HEK293 (cell line): Measurements from ENCODE around the gene EFCAB6.
A peak's percentile ranks its signal among the peaks of the same experiment; 100 is the strongest.

Source experiments
- CTCF ChIA-PET: fragments of 350-600 bp; formaldehyde crosslinking; extraction: SDS; loops from one replicate; lab custom pipeline; 2021; ENCODE audit warnings: antibody characterized with exemption; lab: Yijun Ruan, JAX
- POLR2A ChIA-PET: fragments of 300-600 bp; formaldehyde crosslinking; extraction: SDS; loops from one replicate; lab custom pipeline; 2020; ENCODE audit warnings: antibody characterized with exemption, inconsistent platforms; lab: Yijun Ruan, JAX
- H3K27ac ChIP-seq: fragments of 200-500 bp; sonication (Bioruptor generic); 2 replicates; pipeline ENCODE4 v1.5.1; 2014; ENCODE audit warnings: low read depth, low read length, control low read depth, inconsistent platforms; ENCODE audit errors: extremely low read depth
- H3K36me3 ChIP-seq, 2 experiments: fragments of 200-500 bp in 1 of 2; sonication (Bioruptor generic) in 1 of 2; 1 replicate in 1 of 2; 2 replicates in 1 of 2; pipeline ENCODE4 v1.5.1; 2014 to 2017; ENCODE audit warnings: inconsistent platforms in 2 of 2, low read length in 2 of 2; ENCODE audit not compliant: control insufficient read depth in 2 of 2, insufficient read depth in 1 of 2
- H3K4me1 ChIP-seq: fragments of 200-500 bp; sonication (Bioruptor generic); 2 replicates; pipeline ENCODE4 v1.5.1; 2014; ENCODE audit warnings: mild to moderate bottlenecking, low read length, inconsistent platforms; ENCODE audit not compliant: control insufficient read depth, insufficient read depth
- H3K4me3 ChIP-seq: 2 replicates; pipeline ENCODE4 v1.5.1; 2011; ENCODE audit warnings: low read depth, mild to moderate bottlenecking, control low read depth, low read length, moderate library complexity
- H3K9me3 ChIP-seq: fragments of 200-500 bp; sonication (Bioruptor generic); 2 replicates; pipeline ENCODE4 v1.5.1; 2014; ENCODE audit warnings: low read depth, low read length, inconsistent platforms; ENCODE audit not compliant: control insufficient read depth, insufficient read depth
- BCL6B ChIP-seq: fragments of 450-650 bp; formaldehyde crosslinking; IDR thresholded peaks from 2 replicates; pipeline ENCODE4 v1.5.1; 2017; ENCODE audit warnings: missing biosample characterization, missing genetic modification characterization
- EGR2 ChIP-seq: fragments of 450-650 bp; formaldehyde crosslinking; IDR thresholded peaks from 2 replicates; pipeline ENCODE4 v1.5.1; 2016; ENCODE audit warnings: low read depth, missing biosample characterization, missing genetic modification characterization
- INSM2 ChIP-seq: fragments of 450-650 bp; formaldehyde crosslinking; IDR thresholded peaks from 2 replicates; pipeline ENCODE4 v1.5.1; 2016; ENCODE audit warnings: missing biosample characterization, missing genetic modification characterization
- PRDM1 ChIP-seq: fragments of 450-650 bp; formaldehyde crosslinking; IDR thresholded peaks from 2 replicates; pipeline ENCODE4; 2016; ENCODE audit warnings: missing biosample characterization, missing genetic modification characterization
- ZFHX2 ChIP-seq: fragments of 450-650 bp; formaldehyde crosslinking; conservative IDR thresholded peaks from 2 replicates; pipeline ENCODE4 v1.5.1; 2016; ENCODE audit warnings: missing biosample characterization, missing genetic modification characterization
- ZIC2 ChIP-seq: fragments of 450-650 bp; formaldehyde crosslinking; IDR thresholded peaks from 2 replicates; pipeline ENCODE4 v1.5.1; 2016; ENCODE audit warnings: missing biosample characterization, missing genetic modification characterization
- ZNF391 ChIP-seq: fragments of 450-650 bp; formaldehyde crosslinking; IDR thresholded peaks from 2 replicates; pipeline ENCODE4 v1.5.1; 2016; ENCODE audit warnings: low read depth, missing biosample characterization, missing genetic modification characterization, borderline replicate concordance
- ZNF548 ChIP-seq: fragments of 450-650 bp; formaldehyde crosslinking; IDR thresholded peaks from 2 replicates; pipeline ENCODE4 v1.5.1; 2016; ENCODE audit warnings: missing biosample characterization, missing genetic modification characterization
- ZNF555 ChIP-seq: fragments of 450-650 bp; formaldehyde crosslinking; conservative IDR thresholded peaks from 2 replicates; pipeline ENCODE4 v1.5.1; 2017; ENCODE audit warnings: missing biosample characterization, mild to moderate bottlenecking, missing genetic modification characterization, inconsistent platforms
- ZNF645 ChIP-seq: fragments of 450-650 bp; formaldehyde crosslinking; IDR thresholded peaks from 2 replicates; pipeline ENCODE4; 2016; ENCODE audit warnings: missing biosample characterization, missing genetic modification characterization
- ZNF704 ChIP-seq: fragments of 450-650 bp; formaldehyde crosslinking; IDR thresholded peaks from 2 replicates; pipeline ENCODE4 v1.5.1; 2016; ENCODE audit warnings: missing biosample characterization, missing genetic modification characterization
- ZNF843 ChIP-seq: fragments of 450-650 bp; formaldehyde crosslinking; IDR thresholded peaks from 2 replicates; pipeline ENCODE4 v1.5.1; 2016; ENCODE audit warnings: missing biosample characterization, missing genetic modification characterization
- ZSCAN16 ChIP-seq: fragments of 450-650 bp; formaldehyde crosslinking; IDR thresholded peaks from 2 replicates; pipeline ENCODE4 v1.5.1; 2016; ENCODE audit warnings: missing biosample characterization, missing genetic modification characterization
- ZSCAN23 ChIP-seq: fragments of 450-650 bp; formaldehyde crosslinking; IDR thresholded peaks from 2 replicates; pipeline ENCODE4 v1.5.1; 2016; ENCODE audit warnings: missing biosample characterization, missing genetic modification characterization

EFCAB6 gene

GRCh38 chr22:43853328-43853931 is 41.3 kb upstream of the EFCAB6 start (continued):
- TF ChIP-seq BCL6B (tag by site-specific recombination) (no peak), ZNF704 (no peak), ZNF645 (tag by site-specific recombination) (no peak)

DNA sequence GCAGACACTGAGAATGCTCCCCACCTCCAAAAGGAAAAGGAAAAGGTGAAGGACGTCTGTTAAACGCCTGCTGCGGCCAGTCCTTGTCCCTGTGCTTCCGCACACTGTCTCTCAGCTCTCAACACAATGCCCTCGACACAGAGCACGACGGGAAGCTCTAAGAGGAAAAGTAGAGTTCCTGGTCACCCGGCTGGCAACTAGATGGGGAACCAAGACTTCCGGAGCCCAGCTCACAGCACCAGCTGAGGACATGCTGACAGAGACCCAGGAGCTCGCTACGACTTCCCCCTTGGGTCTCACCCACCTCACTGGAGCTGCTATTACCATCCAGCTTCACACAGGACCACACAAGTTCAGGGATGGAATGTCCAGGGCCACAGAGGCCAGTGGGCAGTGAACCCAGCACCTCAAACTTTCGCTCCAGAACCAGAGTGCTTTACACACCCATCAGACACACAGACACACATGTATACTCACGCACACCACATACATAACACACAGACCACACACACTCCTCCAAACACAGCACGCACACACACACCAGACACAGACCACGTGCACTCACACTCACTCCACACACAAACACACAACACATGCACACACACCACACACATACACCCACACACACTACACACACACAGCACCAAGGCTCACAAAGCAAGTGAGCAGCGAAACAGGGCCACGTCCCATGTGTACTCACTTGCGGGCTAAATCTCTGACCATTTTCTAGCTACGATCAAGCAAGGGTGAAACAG is 40.6 kb upstream of the EFCAB6 start:
- H3K9me3 ChIP-seq = no peaks in the 10 kb centered on the region; the same call in 1 of the 2 replicates
- H3K36me3 ChIP-seq = no peaks in the 10 kb centered on the region
- H3K4me3 ChIP-seq = no peak overlapping the region
- no peaks in the 10 kb centered on the region for H3K4me1 ChIP-seq
- CTCF ChIA-PET = interaction anchor here (0.6 kb wide), 1 partner anchor 92 kb away, joined by 3 read pairs; no protein-coding TSS in a partner anchor
- POLR2A ChIA-PET = interaction anchor here (0.6 to 1.0 kb wide), 2 partner anchors 8 to 20 kb away, joined by 3 read pairs; no protein-coding TSS in a partner anchor
- no peak overlapping the region for H3K27ac ChIP-seq
- TF ChIP-seq ZFHX2 (peak; percentile 49), PRDM1 (no peak), ZSCAN16 (tag by site-specific recombination) (no peak), INSM2 (tag by site-specific recombination) (no peak), ZNF548 (tag by site-specific recombination) (no peak), ZSCAN23 (tag by site-specific recombination) (no peak), ZNF843 (tag by site-specific recombination) (no peak), ZNF391 (tag by site-specific recombination) (no peak), EGR2 (0 out of 2 replicates have a peak, but pooled peaks have one; percentile 7)

GRCh38 chr22:43851979-43852307 is 39.8 kb upstream of the EFCAB6 start:
- TF ChIP-seq ZNF555 (tag by site-specific recombination) (no peak), ZIC2 (tag by site-specific recombination) (peak; percentile 55)
- Histone ChIP-seq H3K36me3 (no peaks in the 10 kb centered on the region), H3K4me1 (no peaks in the 10 kb centered on the region), H3K27ac (no peak overlapping the region), H3K9me3 (no peaks in the 10 kb centered on the region; the same call in 1 of the 2 replicates), H3K4me3 (no peak overlapping the region)
- ChIA-PET CTCF (no interaction called here), POLR2A (interaction anchor here (1.0 kb wide), 1 partner anchor 9 kb away, joined by 3 read pairs; no protein-coding TSS in a partner anchor)
